KMS-11 (cell line): Measurements from ENCODE around the gene AVEN.

Experiments used
- H2AFZ ChIP-seq: fragments of 200-600 bp; sonication (generic); 2 replicates; pipeline ENCODE4 v1.6.1; 2016; ENCODE audit warnings: antibody characterized with exemption, mixed run types, low read depth
- H3K27ac ChIP-seq: fragments of 200-600 bp; sonication (generic); 2 replicates; pipeline ENCODE4 v1.6.1; 2016; ENCODE audit warnings: mild to moderate bottlenecking, mixed run types
- H3K27me3 ChIP-seq: fragments of 200-600 bp; sonication (generic); 2 replicates; pipeline ENCODE4 v1.6.1; 2017; ENCODE audit warnings: mild to moderate bottlenecking, low read depth, mixed run types, moderate library complexity; ENCODE audit not compliant: insufficient read depth
- H3K36me3 ChIP-seq: fragments of 200-600 bp; sonication (generic); 2 replicates; pipeline ENCODE4 v1.6.1; 2017; ENCODE audit warnings: mild to moderate bottlenecking, mixed run types; ENCODE audit not compliant: insufficient read depth
- H3K4me1 ChIP-seq: fragments of 200-600 bp; sonication (generic); 2 replicates; pipeline ENCODE4 v1.6.1; 2016; ENCODE audit warnings: mild to moderate bottlenecking, low read depth, mixed run types; ENCODE audit not compliant: poor library complexity, severe bottlenecking
- H3K4me2 ChIP-seq: fragments of 200-600 bp; sonication (generic); 2 replicates; pipeline ENCODE4 v1.7.0; 2016; ENCODE audit warnings: mild to moderate bottlenecking, mixed run types
- H3K4me3 ChIP-seq: fragments of 200-600 bp; sonication (generic); IDR thresholded peaks from 2 replicates; pipeline ENCODE4 v1.6.1; 2017; ENCODE audit warnings: low read depth, low read length, mixed read lengths; ENCODE audit not compliant: insufficient read depth
- H3K79me2 ChIP-seq: fragments of 200-600 bp; sonication (generic); 2 replicates; pipeline ENCODE4 v1.6.1; 2016; ENCODE audit warnings: low read depth, mixed run types; ENCODE audit not compliant: insufficient read depth
- H3K9ac ChIP-seq: fragments of 200-600 bp; sonication (generic); 2 replicates; pipeline ENCODE4 v1.6.1; 2016; ENCODE audit warnings: mild to moderate bottlenecking, mixed run types
- H4K20me1 ChIP-seq: fragments of 200-600 bp; sonication (generic); 2 replicates; pipeline ENCODE4 v1.6.1; 2016; ENCODE audit warnings: mild to moderate bottlenecking, mixed run types; ENCODE audit not compliant: insufficient read depth
- CTCF ChIP-seq: fragments of 200-600 bp; sonication (generic); conservative IDR thresholded peaks from 2 replicates; pipeline ENCODE4 v1.6.1; 2017; ENCODE audit warnings: low read depth, mild to moderate bottlenecking, antibody characterized with exemption, low read length, moderate library complexity, mixed read lengths

The AVEN gene

GRCh38 chr15:34065261-34065660, 26.3 kb upstream of the AVEN start:
- H3K4me2 ChIP-seq = no peak overlapping the region

GRCh38 chr15:34064438-34064837, 25.4 kb upstream of the AVEN start:
- no peak overlapping the region for H3K4me3 ChIP-seq
- no peak overlapping the region for H3K27ac ChIP-seq
- no peak overlapping the region for H3K9ac ChIP-seq
- H3K36me3 ChIP-seq = no peaks in the 10 kb centered on the region
- no peaks in the 10 kb centered on the region for H3K79me2 ChIP-seq
- no peaks in the 10 kb centered on the region for H3K27me3 ChIP-seq
- H4K20me1 ChIP-seq = no peaks in the 10 kb centered on the region
- no peak overlapping the region for H2AFZ ChIP-seq
- no peaks in the 10 kb centered on the region for H3K4me1 ChIP-seq
- no peak overlapping the region for H3K4me2 ChIP-seq
- TF ChIP-seq CTCF = no peak

More at GRCh38 chr15:34065261-34065660, 26.3 kb upstream of the AVEN start:
- TF ChIP-seq CTCF = no peak
- H3K4me1 ChIP-seq = no peaks in the 10 kb centered on the region
- no peak overlapping the region for H3K4me3 ChIP-seq
- no peak overlapping the region for H3K27ac ChIP-seq
- no peaks in the 10 kb centered on the region for H3K79me2 ChIP-seq
- H4K20me1 ChIP-seq = no peaks in the 10 kb centered on the region
- H3K9ac ChIP-seq = no peak overlapping the region
- H3K36me3 ChIP-seq = no peaks in the 10 kb centered on the region
- H3K27me3 ChIP-seq = no peaks in the 10 kb centered on the region
- no peak overlapping the region for H2AFZ ChIP-seq

- H3K4me3 ChIP-seq = no peak overlapping the region
- no peak for TF ChIP-seq CTCF
- H3K79me2 ChIP-seq = no peaks in the 10 kb centered on the region
- no peak overlapping the region for H3K9ac ChIP-seq
- no peaks in the 10 kb centered on the region for H3K36me3 ChIP-seq
- H4K20me1 ChIP-seq = no peaks in the 10 kb centered on the region
- H3K4me2 ChIP-seq = no peak overlapping the region
- H3K27me3 ChIP-seq = no peaks in the 10 kb centered on the region
- no peaks in the 10 kb centered on the region for H3K4me1 ChIP-seq
- no peak overlapping the region for H2AFZ ChIP-seq
- no peak overlapping the region for H3K27ac ChIP-seq
Observed at GRCh38 chr15:34059946-34060345, 20.9 kb upstream of the AVEN start.

GRCh38 chr15:34059476-34059875, 20.5 kb upstream of the AVEN start:
- no peaks in the 10 kb centered on the region for H3K36me3 ChIP-seq
- no peaks in the 10 kb centered on the region for H4K20me1 ChIP-seq
- no peaks in the 10 kb centered on the region for H3K4me1 ChIP-seq
- H3K4me2 ChIP-seq = no peak overlapping the region
- no peaks in the 10 kb centered on the region for H3K79me2 ChIP-seq
- H2AFZ ChIP-seq = no peak overlapping the region
- no peaks in the 10 kb centered on the region for H3K27me3 ChIP-seq
- no peak overlapping the region for H3K9ac ChIP-seq
- H3K27ac ChIP-seq = no peak overlapping the region
- TF ChIP-seq CTCF = no peak
- H3K4me3 ChIP-seq = no peak overlapping the region
